Vagina (tissue), 2 donors: ENCODE measurements around the gene STX16.

Source experiments
- CTCF ChIP-seq, 3 experiments: fragments of 450-650 bp in 2 of 3; fragments of 200-600 bp in 1 of 3; sonication (generic) in 1 of 3; IDR thresholded peaks; one replicate each; pipeline ENCODE4 v1.5.1; 2017 to 2019; ENCODE audit warnings: antibody characterized with exemption in 3 of 3, mild to moderate bottlenecking in 2 of 3, moderate library complexity in 2 of 3
- POLR2A ChIP-seq, 2 donors: fragments of 450-650 bp; IDR thresholded peaks; one replicate each; pipeline ENCODE4 v1.6.1; 2017; ENCODE audit warnings: antibody characterized with exemption in 2 of 2, mild to moderate bottlenecking in 2 of 2, moderate library complexity in 2 of 2
- POLR2AphosphoS5 ChIP-seq, 2 donors: sonication (generic); formaldehyde crosslinking; IDR thresholded peaks; one replicate each; pipeline ENCODE4 v1.9.0; 2017; ENCODE audit warnings: antibody characterized with exemption in 2 of 2, mild to moderate bottlenecking in 2 of 2, low read depth in 1 of 2; ENCODE audit not compliant: insufficient read depth in 1 of 2

GRCh38 chr20:58650181-58650775 is 805 bp upstream of the STX16 start:
- no peak for TF ChIP-seq CTCF (IDR thresholded peaks at IDR 0.05)
- no peak for TF ChIP-seq POLR2A (IDR thresholded peaks at IDR 0.05)
- no peak for TF ChIP-seq POLR2AphosphoS5 (IDR thresholded peaks at IDR 0.05; ENCODE audit: insufficient read depth in 1 of 2, low read depth in 1 of 2)
